H1 (cell line): Measurements from ENCODE around the gene ASB16. TPM values are rescaled to one million over a fixed set of nuclear protein-coding genes. Genes with fewer than 3 reads are reported as not detected.

ENCODE experiments used
- BRCA1 ChIP-seq: IDR thresholded peaks from 2 replicates; pipeline ENCODE4 v1.6.1; 2012; ENCODE audit warnings: low read depth, low read length, improper control_type of control experiment
- CHD7 ChIP-seq: fragments of 300-600 bp; sonication (generic); IDR thresholded peaks from 2 replicates; pipeline ENCODE4 v1.7.1; 2012; ENCODE audit warnings: low read length, moderate library complexity, mild to moderate bottlenecking, inconsistent platforms; ENCODE audit not compliant: insufficient replicate concordance
- GABPA ChIP-seq: IDR thresholded peaks from 2 replicates; pipeline ENCODE4 v1.6.1; 2011; ENCODE audit warnings: mild to moderate bottlenecking, low read length, moderate library complexity, borderline replicate concordance; ENCODE audit not compliant: insufficient read depth
- KDM4A ChIP-seq: IDR thresholded peaks from one replicate; pipeline ENCODE4 v1.7.1; 2012; ENCODE audit warnings: low read depth, mild to moderate bottlenecking, moderate library complexity, low read length, inconsistent platforms; ENCODE audit not compliant: severe bottlenecking
- PHF8 ChIP-seq: fragments of 200-600 bp; sonication (generic); conservative IDR thresholded peaks from 2 replicates; pipeline ENCODE4 v1.7.1; 2012; ENCODE audit warnings: low read depth, mild to moderate bottlenecking, inconsistent platforms, low read length, moderate library complexity
- RAD21 ChIP-seq, 2 experiments: IDR thresholded peaks in 1 of 2; conservative IDR thresholded peaks in 1 of 2; 2 replicates each; pipeline ENCODE4 v1.6.1; 2011; ENCODE audit warnings: low read depth in 2 of 2, low read length in 2 of 2, improper control_type of control experiment in 1 of 2, inconsistent platforms in 1 of 2, mild to moderate bottlenecking in 1 of 2, moderate library complexity in 1 of 2
- RNF2 ChIP-seq: fragments of 200-900, 300-1000 bp; sonication (generic); IDR thresholded peaks from 2 replicates; pipeline ENCODE4 v1.7.1; 2016; ENCODE audit warnings: borderline replicate concordance, low read depth, mild to moderate bottlenecking, antibody characterized with exemption, low read length; ENCODE audit not compliant: poor library complexity, severe bottlenecking; ENCODE audit errors: missing control alignments
- SP4 ChIP-seq: IDR thresholded peaks from 2 replicates; pipeline ENCODE4 v1.6.1; 2012; ENCODE audit warnings: low read length, inconsistent platforms
- TAF1 ChIP-seq: IDR thresholded peaks from 2 replicates; pipeline ENCODE4 v1.6.1; 2011; ENCODE audit warnings: mild to moderate bottlenecking, low read depth, low read length
- polyA plus RNA-seq, 7 experiments: library from polyadenylated mRNA; depleted of rRNA in 3 of 7; stranded (reverse) in 5 of 7; unstranded in 2 of 7; fragments of >200 nt in 5 of 7; fragments of 200-250 nt in 2 of 7; gene quantifications; 1 replicate in 5 of 7; 2 replicates in 1 of 7; 4 replicates in 1 of 7; pipeline versions ENCODE4 v1.2.1 to v1.2.3, GENCODE V29; 2011 to 2013; ENCODE audit warnings: missing spikeins in 2 of 7, mixed read lengths in 2 of 7
- total RNA-seq: library from RNA; stranded (reverse); fragmentation: NEBNext Ultra II Directional; extraction: Animal tissue kit (Norgen Biotek cat#: 25700); gene quantifications from 2 replicates; pipeline ENCODE4 v1.2.1, GENCODE V29; 2021

Gene ASB16
- total and polyA plus RNA-seq, 2 of the 8 experiments (the other 6 are each of a cell fraction or from before 2014, with no cell fraction given), result 0.05 TPM; not detected in 1

- TF ChIP-seq CHD7 (no peak), RNF2 (no peak), GABPA (no peak), PHF8 (no peak), TAF1 (no peak), RAD21 (IDR thresholded peaks at IDR 0.05 in 1 of 2, conservative IDR thresholded peaks at IDR 0.05 in 1 of 2; ENCODE audit: low read depth in 2 of 2, low read length in 2 of 2) (no peak), BRCA1 (no peak), KDM4A (no peak), SP4 (no peak)
Observed at GRCh38 chr17:44137891-44138709, 32.4 kb upstream of the ASB16 start (continued).
